K562 (cell line): ENCODE results near the gene ERF.

ENCODE experiments used
- BHLHE40 ChIP-seq: IDR thresholded peaks from 2 replicates; pipeline ENCODE4 v1.6.1; 2011; ENCODE audit warnings: low read length, improper control_type of control experiment
- CHD4 ChIP-seq: fragments of 200-600 bp; sonication (generic); IDR thresholded peaks from 3 replicates; pipeline ENCODE4 v1.6.1; 2012; ENCODE audit warnings: low read depth, mild to moderate bottlenecking, mixed read lengths, low read length, inconsistent platforms; ENCODE audit not compliant: insufficient read depth, insufficient replicate concordance, poor library complexity, severe bottlenecking
- EP300 ChIP-seq: IDR thresholded peaks from 2 replicates; pipeline ENCODE4 v1.6.1; 2012; ENCODE audit warnings: low read length, improper control_type of control experiment
- EZH2 ChIP-seq: IDR thresholded peaks from 2 replicates; pipeline ENCODE4 v1.6.1; 2012; ENCODE audit warnings: low read depth, mild to moderate bottlenecking, inconsistent platforms, low read length, borderline replicate concordance
- MXD1 ChIP-seq: fragments of 250-450 bp; sonication (Bioruptor Pico); IDR thresholded peaks from 2 replicates; pipeline ENCODE4 v1.8.0; 2021; ENCODE audit warnings: borderline replicate concordance, mild to moderate bottlenecking, moderate library complexity; ENCODE audit not compliant: poor library complexity, severe bottlenecking
- RAD21 ChIP-seq, 2 experiments: fragments of 250-450 bp in 1 of 2; fragments of 450-650 bp in 1 of 2; sonication (Bioruptor Pico) in 1 of 2; formaldehyde crosslinking in 1 of 2; IDR thresholded peaks in 1 of 2; conservative IDR thresholded peaks in 1 of 2; 2 replicates each; pipeline versions ENCODE4 v1.4.0 to v1.8.0; 2020 to 2022; ENCODE audit warnings: mild to moderate bottlenecking in 2 of 2, moderate library complexity in 1 of 2
- SAFB ChIP-seq: fragments of 200-400 bp; formaldehyde crosslinking; IDR thresholded peaks from 2 replicates; pipeline ENCODE4 v1.6.1; 2017; ENCODE audit warnings: low read depth, low read length, borderline replicate concordance
- TRIM24 ChIP-seq, 2 experiments: fragments of 450-650 bp; IDR thresholded peaks; 2 replicates each; pipeline ENCODE4 v1.6.1; 2016
- ZNF445 ChIP-seq: fragments of 250-450 bp; sonication (Bioruptor Pico); IDR thresholded peaks from 2 replicates; pipeline ENCODE4 v1.4.0; 2020; ENCODE audit warnings: low read depth, mild to moderate bottlenecking, moderate library complexity
- ZNF57 ChIP-seq: fragments of 450-650 bp; formaldehyde crosslinking; IDR thresholded peaks from 2 replicates; pipeline ENCODE4 v1.4.0; 2020; ENCODE audit warnings: mild to moderate bottlenecking, moderate library complexity
- TF ChIP-seq, protein P1 (sequence below): fragments of 250-450 bp; sonication (Bioruptor Pico); IDR thresholded peaks from 2 replicates; pipeline ENCODE4 v1.4.0; 2020; ENCODE audit warnings: mild to moderate bottlenecking, moderate library complexity
- TF ChIP-seq, protein P2 (sequence below): sonication (generic); formaldehyde crosslinking; IDR thresholded peaks from 2 replicates; pipeline ENCODE4 v1.8.0; 2023; ENCODE audit warnings: mild to moderate bottlenecking, missing genetic modification reagents

DNA sequence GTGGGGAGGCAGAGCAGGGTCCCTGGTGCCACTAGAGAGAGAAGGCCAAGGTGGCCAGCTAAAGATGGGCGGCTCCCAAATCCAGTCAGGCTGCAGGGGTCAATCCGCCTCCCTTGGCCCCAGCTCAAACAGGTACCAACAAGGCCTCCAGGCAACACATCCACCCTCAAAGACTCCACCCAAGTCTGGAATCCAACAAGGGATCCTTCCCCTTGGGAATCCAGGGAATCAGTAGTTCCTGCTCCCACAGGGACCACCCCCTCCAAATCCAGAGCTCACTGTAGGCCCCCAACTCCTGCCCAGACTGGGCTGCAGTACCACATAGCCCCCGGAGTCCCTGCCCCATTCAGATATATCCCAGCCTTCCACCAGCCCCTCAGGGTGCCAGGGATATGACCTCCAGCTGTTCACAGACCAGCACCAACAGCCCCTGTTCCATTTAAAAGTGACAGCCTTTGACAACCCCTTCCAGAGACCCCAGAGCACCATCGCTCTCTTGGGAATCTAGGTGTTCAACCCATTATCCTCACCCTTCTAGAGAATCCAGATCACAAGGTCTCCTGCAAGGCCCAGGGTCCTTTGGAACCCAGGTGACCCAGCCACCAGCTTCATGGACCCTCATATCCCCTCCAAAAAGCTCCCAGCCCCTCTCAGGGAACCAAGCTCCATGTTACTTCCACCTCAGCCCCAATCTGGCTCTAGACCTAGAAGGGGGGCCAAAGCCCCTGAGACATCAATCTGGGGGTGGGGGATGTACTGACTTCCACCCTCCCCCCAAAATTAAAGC, 3.2 kb downstream of the ERF start:
- TF ChIP-seq EZH2 (no peak), SAFB (no peak), TRIM24 (IDR thresholded peaks at IDR 0.05) (no peak), MXD1 (CRISPR knock-in tag) (no peak), EP300 (no peak), BHLHE40 (no peak), CHD4 (no peak), ZNF57 (CRISPR knock-in tag) (no peak), ZNF445 (CRISPR knock-in tag) (no peak), RAD21 (CRISPR knock-in tag; conservative IDR thresholded peaks at IDR 0.05 in 1 of 2, IDR thresholded peaks at IDR 0.05 in 1 of 2) (no peak)
- TF ChIP-seq, protein P1, sequence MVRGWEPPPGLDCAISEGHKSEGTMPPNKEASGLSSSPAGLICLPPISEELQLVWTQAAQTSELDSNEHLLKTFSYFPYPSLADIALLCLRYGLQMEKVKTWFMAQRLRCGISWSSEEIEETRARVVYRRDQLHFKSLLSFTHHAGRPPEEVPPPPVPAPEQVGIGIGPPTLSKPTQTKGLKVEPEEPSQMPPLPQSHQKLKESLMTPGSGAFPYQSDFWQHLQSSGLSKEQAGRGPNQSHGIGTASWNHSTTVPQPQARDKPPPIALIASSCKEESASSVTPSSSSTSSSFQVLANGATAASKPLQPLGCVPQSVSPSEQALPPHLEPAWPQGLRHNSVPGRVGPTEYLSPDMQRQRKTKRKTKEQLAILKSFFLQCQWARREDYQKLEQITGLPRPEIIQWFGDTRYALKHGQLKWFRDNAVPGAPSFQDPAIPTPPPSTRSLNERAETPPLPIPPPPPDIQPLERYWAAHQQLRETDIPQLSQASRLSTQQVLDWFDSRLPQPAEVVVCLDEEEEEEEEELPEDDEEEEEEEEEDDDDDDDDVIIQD (CRISPR knock-in tag), result no peak
- TF ChIP-seq, protein P2, sequence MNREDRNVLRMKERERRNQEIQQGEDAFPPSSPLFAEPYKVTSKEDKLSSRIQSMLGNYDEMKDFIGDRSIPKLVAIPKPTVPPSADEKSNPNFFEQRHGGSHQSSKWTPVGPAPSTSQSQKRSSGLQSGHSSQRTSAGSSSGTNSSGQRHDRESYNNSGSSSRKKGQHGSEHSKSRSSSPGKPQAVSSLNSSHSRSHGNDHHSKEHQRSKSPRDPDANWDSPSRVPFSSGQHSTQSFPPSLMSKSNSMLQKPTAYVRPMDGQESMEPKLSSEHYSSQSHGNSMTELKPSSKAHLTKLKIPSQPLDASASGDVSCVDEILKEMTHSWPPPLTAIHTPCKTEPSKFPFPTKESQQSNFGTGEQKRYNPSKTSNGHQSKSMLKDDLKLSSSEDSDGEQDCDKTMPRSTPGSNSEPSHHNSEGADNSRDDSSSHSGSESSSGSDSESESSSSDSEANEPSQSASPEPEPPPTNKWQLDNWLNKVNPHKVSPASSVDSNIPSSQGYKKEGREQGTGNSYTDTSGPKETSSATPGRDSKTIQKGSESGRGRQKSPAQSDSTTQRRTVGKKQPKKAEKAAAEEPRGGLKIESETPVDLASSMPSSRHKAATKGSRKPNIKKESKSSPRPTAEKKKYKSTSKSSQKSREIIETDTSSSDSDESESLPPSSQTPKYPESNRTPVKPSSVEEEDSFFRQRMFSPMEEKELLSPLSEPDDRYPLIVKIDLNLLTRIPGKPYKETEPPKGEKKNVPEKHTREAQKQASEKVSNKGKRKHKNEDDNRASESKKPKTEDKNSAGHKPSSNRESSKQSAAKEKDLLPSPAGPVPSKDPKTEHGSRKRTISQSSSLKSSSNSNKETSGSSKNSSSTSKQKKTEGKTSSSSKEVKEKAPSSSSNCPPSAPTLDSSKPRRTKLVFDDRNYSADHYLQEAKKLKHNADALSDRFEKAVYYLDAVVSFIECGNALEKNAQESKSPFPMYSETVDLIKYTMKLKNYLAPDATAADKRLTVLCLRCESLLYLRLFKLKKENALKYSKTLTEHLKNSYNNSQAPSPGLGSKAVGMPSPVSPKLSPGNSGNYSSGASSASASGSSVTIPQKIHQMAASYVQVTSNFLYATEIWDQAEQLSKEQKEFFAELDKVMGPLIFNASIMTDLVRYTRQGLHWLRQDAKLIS (CRISPR knock-in tag), result no peak
